ENCODE data around the gene LCN6.

DNA sequence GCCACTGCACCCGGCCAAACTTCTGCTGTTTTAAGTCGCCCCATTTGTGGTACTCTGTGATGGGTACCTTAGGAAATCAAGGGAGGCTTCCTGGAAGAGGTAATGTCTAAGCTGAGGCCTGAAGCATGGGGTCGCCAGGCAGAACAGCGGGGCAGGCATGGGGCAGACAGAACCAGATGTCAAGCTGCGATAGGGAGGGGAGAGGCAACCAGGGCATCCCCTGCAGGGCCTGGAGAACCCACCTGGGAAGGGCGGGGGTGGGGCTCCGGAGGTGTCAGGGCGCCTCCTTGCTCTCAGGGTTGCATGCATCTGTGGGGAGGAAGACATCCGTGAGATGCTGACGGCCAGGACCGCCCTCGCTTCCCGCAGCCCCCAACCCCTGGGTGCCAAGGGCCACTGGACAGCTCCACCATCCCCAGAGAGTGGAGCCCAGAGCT is 13.2 kb upstream of the LCN6 start:
- TF ChIP-seq, protein P1, sequence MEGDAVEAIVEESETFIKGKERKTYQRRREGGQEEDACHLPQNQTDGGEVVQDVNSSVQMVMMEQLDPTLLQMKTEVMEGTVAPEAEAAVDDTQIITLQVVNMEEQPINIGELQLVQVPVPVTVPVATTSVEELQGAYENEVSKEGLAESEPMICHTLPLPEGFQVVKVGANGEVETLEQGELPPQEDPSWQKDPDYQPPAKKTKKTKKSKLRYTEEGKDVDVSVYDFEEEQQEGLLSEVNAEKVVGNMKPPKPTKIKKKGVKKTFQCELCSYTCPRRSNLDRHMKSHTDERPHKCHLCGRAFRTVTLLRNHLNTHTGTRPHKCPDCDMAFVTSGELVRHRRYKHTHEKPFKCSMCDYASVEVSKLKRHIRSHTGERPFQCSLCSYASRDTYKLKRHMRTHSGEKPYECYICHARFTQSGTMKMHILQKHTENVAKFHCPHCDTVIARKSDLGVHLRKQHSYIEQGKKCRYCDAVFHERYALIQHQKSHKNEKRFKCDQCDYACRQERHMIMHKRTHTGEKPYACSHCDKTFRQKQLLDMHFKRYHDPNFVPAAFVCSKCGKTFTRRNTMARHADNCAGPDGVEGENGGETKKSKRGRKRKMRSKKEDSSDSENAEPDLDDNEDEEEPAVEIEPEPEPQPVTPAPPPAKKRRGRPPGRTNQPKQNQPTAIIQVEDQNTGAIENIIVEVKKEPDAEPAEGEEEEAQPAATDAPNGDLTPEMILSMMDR (IDR thresholded peaks at IDR 0.05) = no peak
- TF ChIP-seq POLR2AphosphoS5 (IDR thresholded peaks at IDR 0.05) (no peak), POLR2A (IDR thresholded peaks at IDR 0.05) (no peak)

All from prostate gland (tissue), 2 donors.